22Rv1 (cell line): ENCODE results near the gene HLF.

Source experiments
- CTCF ChIP-seq: fragments of 450-650 bp; IDR thresholded peaks from 2 replicates; pipeline ENCODE4 v1.5.1; 2017; ENCODE audit warnings: mild to moderate bottlenecking
- ZFX ChIP-seq: fragments of 450-650 bp; IDR thresholded peaks from 2 replicates; pipeline ENCODE4 v1.6.1; 2017; ENCODE audit warnings: antibody characterized with exemption, borderline replicate concordance

- no peak for TF ChIP-seq CTCF
- TF ChIP-seq ZFX, result no peak
Observed at GRCh38 chr17:55267777-55268648, 3.3 kb downstream of the HLF start.
